GM12891 (cell line): Measurements from ENCODE around the gene RUSF1.

Source experiments
- PAX5 ChIP-seq: IDR thresholded peaks from 2 replicates; pipeline ENCODE4 v1.6.1; 2011; ENCODE audit warnings: low read length, moderate library complexity, mild to moderate bottlenecking; ENCODE audit not compliant: insufficient read depth, severe bottlenecking
- POLR2A ChIP-seq: IDR thresholded peaks from 2 replicates; pipeline ENCODE4 v1.6.1; 2011; ENCODE audit warnings: low read depth, low read length, control low read depth
- POLR2AphosphoS5 ChIP-seq: IDR thresholded peaks from 2 replicates; pipeline ENCODE4 v1.6.1; 2011; ENCODE audit warnings: low read depth, low read length, control low read depth
- SPI1 ChIP-seq: IDR thresholded peaks from 2 replicates; pipeline ENCODE4 v1.6.1; 2011; ENCODE audit warnings: low read depth, low read length, control low read depth
- TAF1 ChIP-seq: IDR thresholded peaks from 2 replicates; pipeline ENCODE4 v1.6.1; 2011; ENCODE audit warnings: low read depth, low read length, control low read depth

DNA sequence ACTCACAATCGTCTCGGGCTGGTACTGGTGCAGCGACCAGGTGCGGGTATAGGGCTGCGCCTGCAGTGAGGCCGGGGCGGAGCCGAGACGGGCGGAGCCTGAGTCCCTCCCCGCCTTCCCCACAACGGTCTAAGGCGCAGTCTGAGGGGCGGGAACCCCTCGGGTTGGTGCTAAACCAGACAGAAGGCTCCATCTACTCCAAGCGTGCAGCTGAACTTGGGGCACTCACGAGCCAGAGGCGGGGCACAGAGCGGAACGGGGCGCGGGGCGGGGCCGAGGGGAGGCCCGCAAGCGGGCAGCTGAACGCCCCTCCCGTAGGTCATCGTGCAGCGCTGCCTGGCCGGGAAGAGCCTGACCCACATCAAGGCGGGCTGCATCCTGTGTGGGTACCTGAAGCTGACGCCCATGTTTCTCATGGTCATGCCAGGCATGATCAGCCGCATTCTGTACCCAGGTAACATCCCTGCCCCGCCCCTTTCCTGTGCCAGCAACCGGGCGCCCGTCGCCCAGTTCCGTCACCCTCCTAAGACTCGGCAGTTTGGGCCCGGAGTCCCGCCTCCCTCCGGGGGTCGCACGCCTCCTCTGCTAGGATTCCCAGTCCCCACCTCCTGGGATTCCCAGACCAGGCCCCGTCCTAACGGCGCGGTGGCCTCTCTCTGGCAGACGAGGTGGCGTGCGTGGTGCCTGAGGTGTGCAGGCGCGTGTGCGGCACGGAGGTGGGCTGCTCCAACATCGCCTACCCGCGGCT, 20.3 kb downstream of the RUSF1 start:
- TF ChIP-seq POLR2AphosphoS5: no peak
- no peak for TF ChIP-seq TAF1
- no peak for TF ChIP-seq POLR2A
- TF ChIP-seq SPI1: no peak
- no peak for TF ChIP-seq PAX5
